RWPE1 (cell line): ENCODE measurements around the gene TMEM135.

Experiments used
- CTCF ChIA-PET: fragments of 350-600 bp; sonication (Branson Sonifier 250); formaldehyde crosslinking; extraction: SDS; loops from one replicate; lab custom pipeline; 2021; lab: Yijun Ruan, JAX
- POLR2A ChIA-PET: fragments of 400-600 bp; formaldehyde crosslinking; extraction: SDS; loops from one replicate; lab custom pipeline; 2020; ENCODE audit warnings: antibody characterized with exemption; ENCODE audit not compliant: low non-redundant PET; lab: Yijun Ruan, JAX
- DNase-seq: peaks from one replicate; pipeline ENCODE4 v3.0.0; 2012; ENCODE audit warnings: low spot score
- H3K27ac ChIP-seq: fragments of 450-650 bp; 2 replicates; pipeline ENCODE4 v1.5.1; 2017
- TF ChIP-seq, protein P1 (sequence below): fragments of 450-650 bp; conservative IDR thresholded peaks from 2 replicates; pipeline ENCODE4 v1.5.1; 2017; ENCODE audit warnings: low read depth, mild to moderate bottlenecking

The TMEM135 gene

DNA sequence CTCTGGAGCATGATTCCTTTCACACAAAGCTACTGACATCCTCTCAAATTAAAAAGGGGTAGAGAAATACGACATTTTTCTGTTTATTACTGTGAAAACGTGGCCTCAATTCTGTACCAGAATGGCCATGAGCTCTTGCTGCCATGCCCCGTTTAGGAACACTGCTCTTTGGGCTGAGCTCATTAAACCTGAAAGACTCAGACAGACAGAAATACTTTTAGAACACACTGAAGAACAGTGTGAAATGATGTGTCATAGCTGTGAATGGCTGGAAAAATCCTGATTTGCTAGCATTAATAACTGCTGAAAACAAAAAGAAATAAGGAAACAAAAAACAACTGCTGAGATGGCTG, 32.2 kb upstream of the TMEM135 start:
- ChIA-PET CTCF (interaction anchor here (0.7 kb wide), 1 partner anchor 738 kb away, joined by 3 read pairs; no protein-coding TSS in a partner anchor), POLR2A (no interaction called here)

GRCh38 chr11:87006035-87006434, 31.7 kb upstream of the TMEM135 start:
- ChIA-PET CTCF (interaction anchor here (0.7 kb wide), 3 partner anchors 36 to 1920 kb away, joined by 3 to 4 read pairs (median 3); no protein-coding TSS in a partner anchor), POLR2A (no interaction called here)

More for the DNA sequence above, 32.2 kb upstream of the TMEM135 start:
- DNase-seq, result no peak
- TF ChIP-seq, protein P1, sequence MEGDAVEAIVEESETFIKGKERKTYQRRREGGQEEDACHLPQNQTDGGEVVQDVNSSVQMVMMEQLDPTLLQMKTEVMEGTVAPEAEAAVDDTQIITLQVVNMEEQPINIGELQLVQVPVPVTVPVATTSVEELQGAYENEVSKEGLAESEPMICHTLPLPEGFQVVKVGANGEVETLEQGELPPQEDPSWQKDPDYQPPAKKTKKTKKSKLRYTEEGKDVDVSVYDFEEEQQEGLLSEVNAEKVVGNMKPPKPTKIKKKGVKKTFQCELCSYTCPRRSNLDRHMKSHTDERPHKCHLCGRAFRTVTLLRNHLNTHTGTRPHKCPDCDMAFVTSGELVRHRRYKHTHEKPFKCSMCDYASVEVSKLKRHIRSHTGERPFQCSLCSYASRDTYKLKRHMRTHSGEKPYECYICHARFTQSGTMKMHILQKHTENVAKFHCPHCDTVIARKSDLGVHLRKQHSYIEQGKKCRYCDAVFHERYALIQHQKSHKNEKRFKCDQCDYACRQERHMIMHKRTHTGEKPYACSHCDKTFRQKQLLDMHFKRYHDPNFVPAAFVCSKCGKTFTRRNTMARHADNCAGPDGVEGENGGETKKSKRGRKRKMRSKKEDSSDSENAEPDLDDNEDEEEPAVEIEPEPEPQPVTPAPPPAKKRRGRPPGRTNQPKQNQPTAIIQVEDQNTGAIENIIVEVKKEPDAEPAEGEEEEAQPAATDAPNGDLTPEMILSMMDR, result no peak
- no peak overlapping the region for H3K27ac ChIP-seq

DNA sequence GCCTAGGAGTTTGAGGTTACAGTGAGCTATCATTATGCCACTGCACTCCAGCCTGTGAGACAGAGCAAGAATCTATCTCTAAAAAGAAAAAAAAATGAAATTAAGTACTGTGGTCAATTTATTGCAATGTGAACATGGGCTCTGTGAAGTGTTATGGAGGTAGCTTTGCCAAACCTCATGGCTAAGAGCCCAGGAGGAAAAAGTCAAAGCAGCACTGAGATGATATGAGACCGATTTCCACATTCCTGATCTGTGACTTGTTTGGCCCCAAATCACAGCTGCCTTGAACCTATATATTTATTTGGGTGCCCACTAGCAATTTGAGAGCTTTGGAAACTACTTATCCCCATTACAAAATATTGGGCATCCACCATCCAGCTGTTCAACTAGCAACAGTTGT, 29.8 kb upstream of the TMEM135 start:
- TF ChIP-seq, protein P1, result no peak
- DNase-seq, result no peak
- H3K27ac ChIP-seq, result no peak overlapping the region
- ChIA-PET CTCF (interaction anchor here (0.6 kb wide), 1 partner anchor 48 kb away, joined by 3 read pairs; no protein-coding TSS in a partner anchor), POLR2A (no interaction called here)

More at GRCh38 chr11:87006035-87006434, 31.7 kb upstream of the TMEM135 start:
- TF ChIP-seq, protein P1, result no peak
- H3K27ac ChIP-seq, result no peak overlapping the region
- no peak for DNase-seq

DNA sequence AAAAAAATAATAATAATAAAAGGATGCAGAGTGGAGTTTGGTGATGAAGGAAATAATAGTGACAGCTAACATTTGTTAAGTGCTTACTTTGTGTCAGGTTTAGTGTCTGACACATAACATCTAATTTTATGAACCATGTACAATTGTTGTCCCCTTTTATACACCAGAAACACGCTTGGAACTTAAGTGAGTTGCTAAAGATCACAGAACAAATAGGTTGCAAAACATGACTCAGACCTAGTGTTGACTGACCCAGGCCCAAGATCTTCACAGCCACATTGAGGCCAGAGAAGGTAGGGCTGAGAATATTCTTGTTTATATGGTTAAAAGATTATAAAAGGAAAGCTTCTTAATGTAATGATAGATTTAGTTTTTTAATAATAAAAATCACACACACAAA, 25.6 kb upstream of the TMEM135 start:
- CTCF ChIA-PET, result interaction anchor here (0.5 to 0.6 kb wide), 2 partner anchors 31 to 142 kb away, joined by 3 to 5 read pairs; no protein-coding TSS in a partner anchor
- no peak for DNase-seq
- POLR2A ChIA-PET, result no interaction called here
- H3K27ac ChIP-seq, result no peak overlapping the region
- TF ChIP-seq, protein P1, result no peak

GRCh38 chr11:87012673-87013072, 25.1 kb upstream of the TMEM135 start:
- ChIA-PET CTCF (interaction anchor here (0.6 kb wide), 2 partner anchors 16 to 32 kb away, joined by 3 to 5 read pairs; no protein-coding TSS in a partner anchor), POLR2A (no interaction called here)
- no peak for DNase-seq
- no peak overlapping the region for H3K27ac ChIP-seq
- TF ChIP-seq, protein P1, result no peak

GRCh38 chr11:87013912-87014825, 23.6 kb upstream of the TMEM135 start:
- CTCF ChIA-PET, result interaction anchor here (1.0 kb wide), 1 partner anchor 285 kb away, joined by 3 read pairs; no protein-coding TSS in a partner anchor

More at GRCh38 chr11:87013912-87014825, 23.6 kb upstream of the TMEM135 start:
- H3K27ac ChIP-seq, result no peak overlapping the region
- DNase-seq, result no peak
- POLR2A ChIA-PET, result no interaction called here
- TF ChIP-seq, protein P1, result no peak
